Measurements from ENCODE around the gene LIFR.

The LIFR gene

GRCh38 chr5:38433160-38433861, 123.1 kb downstream of the LIFR start:
- Histone ChIP-seq H3K9me3 (ENCODE audit: control insufficient read depth, low read length) (no peaks in the 10 kb centered on the region), H3K27me3 (replicated peaks; ENCODE audit: control insufficient read depth, insufficient read depth, low read length) (no peaks in the 10 kb centered on the region), H3K36me3 (ENCODE audit: control insufficient read depth, insufficient read depth, low read length, severe bottlenecking) (no peaks in the 10 kb centered on the region), H3K4me3 (ENCODE audit: low read length) (no peak overlapping the region), H3K4me1 (ENCODE audit: control insufficient read depth, insufficient read depth, low read length) (peaks cover 29% of the 10 kb centered on the region), H3K9ac (ENCODE audit: low read length) (no peak overlapping the region)
- DNase-seq (ENCODE audit: low read depth), result peak; percentile 60

GRCh38 chr5:38431242-38431853, 125.1 kb downstream of the LIFR start:
- Histone ChIP-seq H3K9ac (ENCODE audit: low read length) (no peak overlapping the region), H3K4me3 (ENCODE audit: low read length) (no peak overlapping the region), H3K36me3 (ENCODE audit: control insufficient read depth, insufficient read depth, low read length, severe bottlenecking) (no peaks in the 10 kb centered on the region), H3K4me1 (ENCODE audit: control insufficient read depth, insufficient read depth, low read length) (peaks cover 24% of the 10 kb centered on the region), H3K27me3 (replicated peaks; ENCODE audit: control insufficient read depth, insufficient read depth, low read length) (no peaks in the 10 kb centered on the region), H3K9me3 (ENCODE audit: control insufficient read depth, low read length) (no peaks in the 10 kb centered on the region)
- DNase-seq (ENCODE audit: low read depth), result no peak

GRCh38 chr5:38426986-38427950, 129.2 kb downstream of the LIFR start:
- no peak overlapping the region for H3K4me3 ChIP-seq (ENCODE audit: low read length)
- DNase-seq (ENCODE audit: low read depth), result no peak
- H3K9me3 ChIP-seq (ENCODE audit: control insufficient read depth, low read length), result no peaks in the 10 kb centered on the region
- H3K4me1 ChIP-seq (ENCODE audit: control insufficient read depth, insufficient read depth, low read length), result peaks cover 16% of the 10 kb centered on the region
- no peak overlapping the region for H3K9ac ChIP-seq (ENCODE audit: low read length)
- H3K27me3 ChIP-seq (replicated peaks; ENCODE audit: control insufficient read depth, insufficient read depth, low read length), result no peaks in the 10 kb centered on the region
- H3K36me3 ChIP-seq (ENCODE audit: control insufficient read depth, insufficient read depth, low read length, severe bottlenecking), result no peaks in the 10 kb centered on the region

- H3K4me3 ChIP-seq (ENCODE audit: low read length), result no peak overlapping the region
- peaks cover 18% of the 10 kb centered on the region for H3K4me1 ChIP-seq (ENCODE audit: control insufficient read depth, insufficient read depth, low read length)
- no peaks in the 10 kb centered on the region for H3K27me3 ChIP-seq (replicated peaks; ENCODE audit: control insufficient read depth, insufficient read depth, low read length)
- no peak overlapping the region for H3K9ac ChIP-seq (ENCODE audit: low read length)
- DNase-seq (ENCODE audit: low read depth), result peak; percentile 39
- H3K36me3 ChIP-seq (ENCODE audit: control insufficient read depth, insufficient read depth, low read length, severe bottlenecking), result no peaks in the 10 kb centered on the region
- H3K9me3 ChIP-seq (ENCODE audit: control insufficient read depth, low read length), result no peaks in the 10 kb centered on the region
These were observed 130.0 kb downstream of the LIFR start for GRCh38 chr5:38426490-38426889.

All from adipocyte (in vitro differentiated cells).